ENCODE results near the gene DYNLRB1.

- no peak for TF ChIP-seq CTCF (conservative IDR thresholded peaks at IDR 0.05 in 1 of 2, IDR thresholded peaks at IDR 0.05 in 1 of 2; ENCODE audit: low read depth in 1 of 2, low read length in 2 of 2)
- no peak for TF ChIP-seq EZH2 (IDR thresholded peaks at IDR 0.05; ENCODE audit: low read length, missing control alignments)
Measured at GRCh38 chr20:34559311-34560140, 43.3 kb downstream of the DYNLRB1 start.

Data from fibroblast of lung (primary cell).